ENCODE measurements around the gene SUSD6.
"Not testable (repeated sequence)": the region's sequence is repeated elsewhere in the genome, so short reads cannot be mapped to it uniquely, and the experiment has no call there.

Gene SUSD6

GRCh38 chr14:69736405-69736804 is 125.0 kb downstream of the SUSD6 start:
- H3K27me3 Mint-ChIP-seq, result peaks cover 26% of the 10 kb centered on the region
- not testable (repeated sequence) for H3K27ac Mint-ChIP-seq, DNase-seq, ATAC-seq, H3K9me3 Mint-ChIP-seq, H3K4me3 Mint-ChIP-seq, H3K4me1 Mint-ChIP-seq

- Mint-ChIP-seq H3K4me1 (peaks cover 8% of the 10 kb centered on the region), H3K27ac (no peak overlapping the region), H3K4me3 (no peak overlapping the region), H3K27me3 (peaks cover 12% of the 10 kb centered on the region), H3K9me3 (no peaks in the 10 kb centered on the region)
- DNase-seq (no peak), ATAC-seq (no peak)
These were observed 129.7 kb downstream of the SUSD6 start for GRCh38 chr14:69741055-69741454.

GRCh38 chr14:69749956-69750355 is 138.6 kb downstream of the SUSD6 start:
- Mint-ChIP-seq H3K27ac (peak overlapping the region in 1 of 2 donors; percentile 27), H3K27me3 (no peaks in the 10 kb centered on the region), H3K4me1 (peaks cover 21% of the 10 kb centered on the region), H3K4me3 (no peak overlapping the region), H3K9me3 (no peaks in the 10 kb centered on the region)
- no peak for DNase-seq
- no peak for ATAC-seq

- Mint-ChIP-seq H3K27me3 (no peaks in the 10 kb centered on the region), H3K4me3 (no peak overlapping the region), H3K9me3 (no peaks in the 10 kb centered on the region), H3K27ac (no peak overlapping the region), H3K4me1 (peaks cover 24% of the 10 kb centered on the region)
- ATAC-seq, result no peak
- DNase-seq, result no peak
These were observed 139.1 kb downstream of the SUSD6 start for GRCh38 chr14:69750495-69750894.

GRCh38 chr14:69752773-69753172 is 141.4 kb downstream of the SUSD6 start:
- DNase-seq (no peak), ATAC-seq (no peak)
- Mint-ChIP-seq H3K4me1 (peaks cover 12% of the 10 kb centered on the region), H3K27me3 (no peaks in the 10 kb centered on the region), H3K4me3 (no peak overlapping the region), H3K27ac (no peak overlapping the region), H3K9me3 (no peaks in the 10 kb centered on the region)

- Mint-ChIP-seq H3K4me3 (no peak overlapping the region), H3K27ac (no peak overlapping the region), H3K27me3 (no peaks in the 10 kb centered on the region), H3K4me1 (peaks cover 12% of the 10 kb centered on the region), H3K9me3 (no peaks in the 10 kb centered on the region)
- DNase-seq (no peak), ATAC-seq (no peak)
These were observed 142.5 kb downstream of the SUSD6 start for GRCh38 chr14:69753860-69754259.

GRCh38 chr14:69754487-69754886 is 143.1 kb downstream of the SUSD6 start:
- Mint-ChIP-seq H3K27me3 (no peaks in the 10 kb centered on the region), H3K27ac (no peak overlapping the region), H3K9me3 (no peaks in the 10 kb centered on the region), H3K4me3 (no peak overlapping the region), H3K4me1 (peaks cover 12% of the 10 kb centered on the region)
- DNase-seq, result no peak
- no peak for ATAC-seq

GRCh38 chr14:69755296-69755695 is 143.9 kb downstream of the SUSD6 start:
- Mint-ChIP-seq H3K27me3 (no peaks in the 10 kb centered on the region), H3K4me3 (no peak overlapping the region), H3K4me1 (peaks cover 12% of the 10 kb centered on the region), H3K27ac (peak overlapping the region in 1 of 2 donors; percentile 69), H3K9me3 (no peaks in the 10 kb centered on the region)
- ATAC-seq, result no peak
- no peak for DNase-seq

GRCh38 chr14:69755784-69756183 is 144.4 kb downstream of the SUSD6 start:
- Mint-ChIP-seq H3K9me3 (no peaks in the 10 kb centered on the region), H3K27ac (peak overlapping the region in 1 of 2 donors; percentile 69), H3K4me1 (peaks cover 14% of the 10 kb centered on the region), H3K27me3 (no peaks in the 10 kb centered on the region), H3K4me3 (no peak overlapping the region)
- no peak for ATAC-seq
- no peak for DNase-seq

GRCh38 chr14:69756298-69756697 is 144.9 kb downstream of the SUSD6 start:
- Mint-ChIP-seq H3K27ac (no peak overlapping the region), H3K4me1 (peaks cover 20% of the 10 kb centered on the region), H3K4me3 (no peak overlapping the region), H3K9me3 (no peaks in the 10 kb centered on the region), H3K27me3 (no peaks in the 10 kb centered on the region)
- ATAC-seq, result no peak
- no peak for DNase-seq

GRCh38 chr14:69760810-69761209 is 149.4 kb downstream of the SUSD6 start:
- peaks cover 11% of the 10 kb centered on the region in 2 donors for H3K9me3 Mint-ChIP-seq
- peak overlapping the region in 1 of 2 donors; percentile 38 for H3K27ac Mint-ChIP-seq
- no peak for DNase-seq
- H3K27me3 Mint-ChIP-seq, result no peaks in the 10 kb centered on the region
- H3K4me1 Mint-ChIP-seq, result peaks cover 43% of the 10 kb centered on the region
- no peak for ATAC-seq
- H3K4me3 Mint-ChIP-seq, result no peak overlapping the region

- H3K4me1 Mint-ChIP-seq, result peaks cover 70% of the 10 kb centered on the region
- H3K4me3 Mint-ChIP-seq, result peak overlapping the region in 1 of 2 donors; percentile 7
- ATAC-seq (no peak), DNase-seq (peak in 1 of 2 donors; percentile 19)
- H3K27me3 Mint-ChIP-seq, result no peaks in the 10 kb centered on the region
- peak overlapping the region in 1 of 2 donors; percentile 84 for H3K27ac Mint-ChIP-seq
- peaks cover 11 to 14% of the 10 kb centered on the region in 2 donors for H3K9me3 Mint-ChIP-seq
These were observed 152.5 kb downstream of the SUSD6 start for GRCh38 chr14:69763761-69764510.
